Stimulated activated CD4-positive, alpha-beta T cell treated with anti-CD3 and anti-CD28 coated beads, TNF-alpha, amount 100 ng/mL, for 1 hour (primary cell): Measurements from ENCODE around the gene TNFSF9.
A peak's percentile ranks its signal among the peaks of the same experiment; 100 is the strongest.

Experiments
- DNase-seq, 3 donors: peaks; one replicate each; pipeline ENCODE4 v3.0.0-alpha.2; 2020; ENCODE audit warnings: low read depth in 3 of 3, low spot score in 1 of 3

The TNFSF9 gene, protein sequence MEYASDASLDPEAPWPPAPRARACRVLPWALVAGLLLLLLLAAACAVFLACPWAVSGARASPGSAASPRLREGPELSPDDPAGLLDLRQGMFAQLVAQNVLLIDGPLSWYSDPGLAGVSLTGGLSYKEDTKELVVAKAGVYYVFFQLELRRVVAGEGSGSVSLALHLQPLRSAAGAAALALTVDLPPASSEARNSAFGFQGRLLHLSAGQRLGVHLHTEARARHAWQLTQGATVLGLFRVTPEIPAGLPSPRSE

DNA sequence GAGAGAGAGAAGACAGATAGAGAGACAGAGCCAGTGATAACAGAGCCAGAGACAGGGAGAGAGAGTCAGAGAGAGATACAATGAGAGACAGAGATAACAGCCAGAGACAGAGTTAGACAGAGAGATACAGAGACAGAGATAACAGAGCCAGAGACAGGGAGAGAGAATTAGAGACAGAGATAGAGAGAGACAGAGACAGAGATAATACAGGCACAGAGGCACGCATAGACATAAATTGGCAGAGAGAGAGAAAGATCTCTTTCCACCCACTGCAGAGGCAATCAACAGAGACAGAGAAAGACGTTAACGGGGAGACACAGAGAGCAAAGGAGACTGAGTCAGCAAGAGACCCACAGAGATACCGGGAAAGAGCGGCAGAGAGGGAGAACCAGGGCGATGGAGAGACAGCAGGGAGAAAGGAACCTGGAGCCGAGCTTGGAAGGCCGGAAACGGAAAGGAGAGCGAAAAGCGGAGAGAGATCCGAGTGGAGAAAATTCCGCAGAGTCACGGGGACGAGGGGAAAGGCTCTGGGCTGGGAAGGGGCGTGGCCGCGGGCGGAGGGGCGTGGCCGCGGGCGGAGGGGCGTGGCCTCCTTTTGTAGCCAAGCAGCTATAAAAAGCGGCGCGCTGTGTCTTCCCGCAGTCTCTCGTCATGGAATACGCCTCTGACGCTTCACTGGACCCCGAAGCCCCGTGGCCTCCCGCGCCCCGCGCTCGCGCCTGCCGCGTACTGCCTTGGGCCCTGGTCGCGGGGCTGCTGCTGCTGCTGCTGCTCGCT, at the start of gene TNFSF9:
Gene TNFSF9, plus strand, starts transcription at position 641 of the 777 bp plus-strand sequence. Its CDS starts 11 bp downstream, at position 652.
- peak; percentile 54 to 82 (median 64) for DNase-seq

DNA sequence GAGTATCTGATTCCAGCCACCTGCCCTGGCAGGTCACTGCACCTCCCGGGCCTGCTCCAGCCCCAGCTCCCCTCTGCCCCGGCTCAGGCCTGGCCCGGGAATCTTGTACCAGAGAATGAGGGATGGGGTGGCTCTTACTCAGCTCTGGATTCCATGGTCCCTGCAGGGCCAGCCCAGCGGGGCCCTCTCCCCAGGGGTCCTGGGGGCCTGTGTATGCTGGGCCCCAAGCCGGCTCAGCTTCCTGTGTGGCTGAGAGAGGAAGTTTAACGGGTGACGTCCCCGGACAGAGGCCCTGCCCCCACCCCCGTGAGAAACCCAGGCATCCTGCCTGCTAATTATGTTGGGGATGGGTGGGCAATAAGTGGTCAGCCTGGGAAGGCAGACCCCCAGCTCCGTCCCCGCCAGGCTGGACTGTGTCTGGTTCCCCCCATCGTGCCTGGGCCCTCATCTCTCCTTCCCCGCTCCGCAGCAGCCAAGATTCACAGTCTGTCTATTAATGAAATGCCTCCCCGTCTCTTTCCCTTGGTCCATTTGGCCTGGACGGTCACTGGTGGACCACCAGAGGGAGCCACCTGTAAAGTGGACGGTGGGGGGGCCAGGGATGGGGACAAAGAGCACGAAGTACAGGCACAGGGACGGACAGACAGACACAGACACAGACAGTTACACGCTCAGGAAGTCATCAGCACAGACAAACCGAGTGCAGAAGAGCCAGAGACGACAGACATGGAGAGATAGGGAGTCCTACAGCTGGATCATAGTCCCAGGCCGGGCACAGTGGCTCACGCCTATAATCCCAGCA, 49.1 kb upstream of the TNFSF9 start, which contains the start of gene DENND1C:
Gene DENND1C, minus strand, starts transcription at position 247 of the 802 bp plus-strand sequence. Its CDS starts 92 bp downstream, at position 155.
- peak; percentile 26 to 52 (median 48) for DNase-seq

DNA sequence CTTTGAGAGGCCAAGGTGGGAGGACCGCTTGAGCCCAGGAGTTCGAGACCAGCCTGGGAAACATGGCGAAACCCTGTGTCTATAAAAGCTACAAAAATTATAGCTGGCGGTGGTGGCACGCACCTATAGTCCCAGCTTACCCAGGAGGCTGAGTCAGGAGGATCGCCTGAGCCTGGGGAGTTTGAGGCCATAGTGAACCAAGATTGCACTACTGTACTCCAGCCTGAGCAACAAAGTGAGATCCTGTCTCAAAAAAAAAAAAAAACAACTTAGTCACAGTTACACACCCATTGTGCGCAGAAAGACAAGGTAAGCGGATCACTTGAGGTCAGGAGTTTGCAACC, 48.5 kb upstream of the TNFSF9 start:
- no peak for DNase-seq

DNA sequence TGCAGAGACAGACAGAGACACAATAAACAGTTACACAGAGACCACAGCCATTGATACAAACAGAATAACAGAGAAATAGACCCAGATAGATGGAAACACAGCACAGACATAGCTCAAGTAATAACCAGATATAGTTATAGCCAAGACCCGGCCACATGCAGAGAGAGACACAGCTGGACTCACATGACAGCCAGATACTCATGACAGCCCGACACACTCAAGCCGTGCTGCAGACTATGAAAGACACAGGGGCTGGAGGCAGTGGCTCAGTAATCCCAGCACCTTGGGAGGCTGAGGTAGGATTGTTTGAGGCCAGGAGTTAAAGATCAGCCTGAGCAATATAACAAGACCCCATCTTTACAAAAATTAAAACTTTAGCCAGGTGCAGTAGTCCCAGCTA, 47.6 kb upstream of the TNFSF9 start:
- DNase-seq = no peak

DNA sequence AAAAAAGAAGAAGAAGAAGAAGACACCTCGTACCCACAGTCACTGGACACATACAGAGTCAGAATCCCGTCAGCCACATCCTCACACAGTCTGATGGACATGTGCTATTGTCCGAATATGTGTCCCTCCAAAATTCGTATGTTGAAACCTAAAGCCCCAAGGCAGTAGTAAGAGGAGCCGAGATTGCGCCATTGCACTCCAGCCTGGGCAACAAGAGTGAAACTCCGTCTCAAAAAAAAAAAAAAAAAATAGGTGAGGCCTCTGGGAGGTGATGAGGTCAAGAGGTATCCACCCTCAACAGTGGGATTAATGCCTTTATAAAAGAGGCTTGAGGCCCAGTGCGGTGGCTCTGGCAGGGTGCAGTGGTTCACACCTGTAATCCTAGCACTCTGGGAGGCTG, 46.6 kb upstream of the TNFSF9 start:
- no peak for DNase-seq

DNA sequence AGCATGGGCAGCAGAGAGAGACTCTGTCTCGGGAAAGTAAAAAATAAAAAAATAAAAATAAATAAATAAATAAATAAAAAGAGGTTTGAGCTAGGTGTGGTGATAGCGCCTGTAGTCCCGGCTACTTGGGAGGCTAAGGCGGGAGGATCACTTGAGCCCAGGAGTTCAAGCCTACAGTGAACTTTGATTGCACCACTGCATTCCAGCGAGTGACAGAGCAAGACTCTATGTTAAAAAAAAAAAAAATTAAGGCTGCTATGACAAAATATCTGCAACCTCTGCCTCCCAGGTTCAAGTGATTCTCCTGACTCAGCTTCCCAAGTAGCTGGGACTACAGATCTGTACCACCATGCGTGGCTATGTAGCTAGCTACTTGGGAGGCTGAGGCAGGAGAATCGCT, 46.0 kb upstream of the TNFSF9 start:
- no peak for DNase-seq

DNA sequence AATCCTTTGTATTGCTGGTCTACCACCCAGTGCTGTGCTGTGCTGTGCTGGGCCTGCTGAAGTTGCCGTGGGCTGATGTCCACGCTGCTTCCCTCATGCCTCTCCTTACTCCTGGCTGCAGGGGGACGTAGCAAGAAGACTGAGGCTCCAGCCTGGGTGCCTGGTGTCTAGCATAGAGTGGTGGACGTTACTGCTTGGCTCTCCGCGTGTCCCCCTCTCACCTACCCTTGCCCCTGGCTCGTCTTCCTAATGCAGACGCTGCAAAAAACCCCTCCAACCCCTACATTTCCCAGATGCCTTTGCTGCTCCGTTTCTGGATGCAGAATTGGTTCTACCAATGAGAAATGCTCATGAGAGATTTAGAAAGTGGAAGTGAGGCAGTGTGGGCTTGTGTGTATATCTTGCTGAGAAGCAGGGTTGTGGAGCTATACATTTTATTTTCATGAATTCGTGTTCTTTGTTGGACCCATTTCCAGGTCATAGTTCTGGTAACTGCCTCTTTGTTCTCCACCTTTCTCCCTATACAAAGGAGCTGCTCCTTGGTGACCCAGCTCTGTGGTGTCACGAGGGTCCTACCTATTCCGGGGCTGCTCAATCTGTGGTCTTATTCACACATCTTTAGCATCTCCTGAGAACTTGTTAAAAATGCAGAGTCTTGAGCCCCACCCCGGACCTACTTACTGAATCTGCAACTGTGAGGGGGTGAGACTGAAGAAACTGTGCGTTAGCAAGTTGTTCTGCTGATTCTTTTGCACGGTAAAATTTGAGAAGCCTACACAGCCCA, 41.4 kb upstream of the TNFSF9 start:
- no peak for DNase-seq

DNA sequence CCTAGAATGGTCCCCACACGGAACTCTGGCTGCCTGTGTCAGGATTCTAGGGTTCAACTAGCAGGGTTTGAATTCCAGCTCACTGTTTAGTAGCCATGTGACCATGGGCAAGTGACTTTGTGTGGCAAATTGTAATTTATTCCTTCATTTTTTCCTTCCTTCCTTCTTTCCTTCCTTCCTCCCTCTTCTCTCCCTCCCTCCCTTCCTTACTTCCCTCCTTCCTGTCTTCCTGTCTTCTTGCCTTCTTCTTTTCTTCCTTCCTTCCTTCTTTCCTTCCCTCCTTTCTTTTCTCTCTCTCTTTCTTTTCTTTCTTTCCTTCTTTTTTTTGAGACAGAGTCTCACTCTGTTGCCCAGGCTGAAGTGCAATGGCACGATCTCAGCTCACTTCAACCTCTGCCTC, 40.7 kb upstream of the TNFSF9 start:
- no peak for DNase-seq

DNA sequence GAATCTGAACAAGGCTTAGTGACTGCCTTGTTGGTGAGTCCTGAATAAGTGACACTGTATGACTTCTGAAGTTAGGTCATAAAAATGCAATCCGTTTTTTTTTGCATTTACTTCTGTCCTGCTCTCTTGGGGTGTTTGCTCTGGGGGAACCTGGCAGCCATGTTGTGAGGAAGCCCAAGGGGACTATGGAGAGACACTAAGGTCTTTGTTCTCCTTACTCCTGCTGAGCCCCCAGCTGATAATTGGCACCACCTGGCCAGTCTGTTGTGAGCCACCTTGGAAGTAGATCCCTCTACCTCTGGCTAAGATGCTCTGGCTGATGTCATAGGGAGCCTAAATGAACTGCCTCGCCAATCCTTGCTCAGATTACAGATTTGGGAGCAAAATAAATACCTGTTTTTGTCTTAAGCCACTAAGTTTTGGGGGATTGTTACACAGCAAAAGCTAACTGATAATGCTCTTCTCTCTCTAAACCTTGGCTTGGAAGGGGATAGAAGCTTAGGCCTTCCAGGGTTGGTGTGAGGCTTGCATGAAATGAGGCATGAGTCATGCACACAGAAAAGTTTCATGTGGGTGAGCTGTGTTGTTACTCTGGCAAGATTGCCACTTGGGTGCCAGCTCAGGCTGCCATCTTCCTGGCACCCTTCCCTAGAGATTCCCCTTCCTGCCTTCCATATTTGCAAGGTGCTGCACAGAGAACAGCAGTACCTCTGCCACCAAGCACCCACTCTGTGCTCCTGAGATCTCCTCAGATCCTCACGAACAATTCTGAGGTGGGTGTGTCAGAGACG, 38.8 kb upstream of the TNFSF9 start:
- no peak for DNase-seq

DNA sequence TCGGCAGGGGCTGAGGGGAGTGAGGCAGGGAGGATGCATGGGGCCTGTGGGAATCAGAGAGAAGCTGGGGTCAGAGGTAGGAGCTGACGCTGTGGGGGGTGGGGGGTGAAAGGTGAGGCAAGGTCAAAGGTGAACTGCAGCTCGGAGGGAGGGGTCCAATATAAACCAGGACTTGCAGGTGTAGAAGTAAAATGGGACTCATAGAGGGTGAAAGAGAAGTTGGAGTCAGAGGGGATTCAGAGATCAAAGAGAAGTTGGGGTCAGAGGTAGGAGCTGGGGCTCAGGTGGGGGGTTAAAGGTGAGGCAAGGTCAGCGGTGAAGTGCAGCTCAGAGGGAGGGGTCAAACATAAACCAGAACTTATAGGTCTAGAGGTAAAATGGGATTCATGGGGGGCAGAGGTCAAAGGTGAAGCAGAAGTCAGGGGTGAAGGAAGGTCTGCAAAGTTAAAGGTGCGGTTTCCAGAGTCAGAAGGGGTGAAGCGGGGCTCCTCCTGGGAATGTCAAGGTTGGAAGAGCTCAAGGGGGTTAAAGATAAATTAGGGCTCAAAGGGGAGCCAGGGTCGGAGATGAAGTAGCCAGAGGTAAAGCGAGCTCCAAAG, 36.3 kb upstream of the TNFSF9 start:
- no peak for DNase-seq

DNA sequence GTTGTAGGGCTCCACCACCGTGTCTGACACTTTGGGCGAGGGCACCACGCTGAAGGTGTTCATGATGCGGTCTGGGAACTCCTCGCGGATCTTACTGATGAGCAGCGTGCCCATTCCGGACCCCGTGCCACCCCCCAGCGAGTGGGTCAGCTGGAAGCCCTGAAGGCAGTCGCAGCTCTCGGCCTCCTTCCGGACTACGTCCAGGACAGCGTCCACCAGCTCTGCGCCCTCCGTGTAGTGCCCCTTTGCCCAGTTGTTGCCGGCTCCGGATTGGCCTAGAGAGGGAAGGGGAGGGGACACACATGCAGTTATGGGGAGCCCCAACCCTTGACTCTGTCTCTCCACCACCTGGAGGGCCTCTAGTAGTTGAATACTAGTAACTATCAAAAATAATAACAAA, 34.9 kb upstream of the TNFSF9 start:
- no peak for DNase-seq

DNA sequence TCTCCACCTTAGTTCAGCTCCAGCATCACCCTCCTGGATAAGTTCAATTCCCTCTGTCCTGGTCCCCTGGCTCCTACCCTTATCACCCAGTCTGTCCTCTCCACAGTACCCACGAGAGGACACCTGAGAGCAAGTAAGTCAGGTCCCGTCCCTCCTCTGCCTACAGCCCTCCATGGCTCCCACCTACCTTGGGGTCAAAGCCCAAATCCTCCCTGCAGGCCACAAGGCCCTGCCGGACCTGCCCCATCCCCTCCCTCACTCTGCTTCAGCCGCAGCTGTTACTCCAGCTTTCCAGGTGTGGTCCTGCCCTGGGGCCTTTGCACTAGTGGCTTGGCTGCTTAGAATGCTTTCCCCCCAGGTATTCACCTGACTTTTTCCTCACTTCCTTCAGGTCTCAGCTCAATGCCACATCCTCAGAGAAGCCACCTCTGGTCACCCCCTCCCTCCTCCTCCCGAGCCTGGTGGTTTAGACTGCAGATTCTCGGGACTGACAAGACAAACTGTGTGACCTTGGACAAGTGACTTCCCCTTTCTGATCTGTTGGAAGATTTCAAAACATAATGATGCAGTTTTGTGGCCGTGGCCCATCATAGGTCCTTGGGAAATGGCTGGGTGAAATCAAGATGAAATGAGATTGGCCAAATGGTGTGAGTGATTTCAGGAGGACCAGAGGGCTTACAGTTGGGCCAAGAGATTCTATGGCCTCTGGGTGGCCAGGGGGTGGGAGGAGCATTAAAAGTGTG, 32.4 kb upstream of the TNFSF9 start:
- no peak for DNase-seq

DNA sequence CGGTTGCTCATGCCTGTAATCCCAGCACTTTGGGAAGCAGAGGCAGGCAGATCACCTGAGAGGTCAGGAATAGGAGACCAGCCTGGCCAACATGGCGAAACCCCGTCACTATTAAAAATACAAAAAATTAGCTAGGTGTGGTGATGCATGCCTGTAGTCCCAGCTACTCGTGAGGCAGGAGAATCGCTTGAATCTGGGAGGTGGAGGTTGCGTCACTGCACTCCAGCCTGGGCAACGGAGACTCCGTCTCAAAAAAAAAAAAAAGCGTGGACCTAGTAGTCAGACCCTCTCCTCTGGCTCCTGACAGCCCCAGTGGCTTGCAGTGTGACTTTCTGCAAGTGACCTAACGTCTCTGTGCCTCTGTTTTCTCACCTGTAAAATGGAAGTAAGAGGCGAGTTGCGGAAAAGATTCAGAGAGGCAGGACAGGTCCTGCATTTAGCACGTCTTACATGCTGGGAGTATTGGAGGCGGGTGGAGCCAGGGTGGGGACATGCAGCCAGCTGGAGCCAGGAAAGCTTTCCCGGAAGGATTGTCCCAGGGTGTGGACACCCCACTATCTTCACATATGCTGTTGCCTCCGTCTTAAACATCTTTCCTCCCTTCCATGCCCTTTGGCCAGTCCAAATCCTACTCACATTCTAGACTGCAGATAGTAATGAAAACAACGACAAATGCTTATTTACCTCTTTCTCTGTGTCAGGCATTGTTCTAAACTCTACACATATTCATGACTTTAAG, 31.6 kb upstream of the TNFSF9 start:
- DNase-seq = no peak

DNA sequence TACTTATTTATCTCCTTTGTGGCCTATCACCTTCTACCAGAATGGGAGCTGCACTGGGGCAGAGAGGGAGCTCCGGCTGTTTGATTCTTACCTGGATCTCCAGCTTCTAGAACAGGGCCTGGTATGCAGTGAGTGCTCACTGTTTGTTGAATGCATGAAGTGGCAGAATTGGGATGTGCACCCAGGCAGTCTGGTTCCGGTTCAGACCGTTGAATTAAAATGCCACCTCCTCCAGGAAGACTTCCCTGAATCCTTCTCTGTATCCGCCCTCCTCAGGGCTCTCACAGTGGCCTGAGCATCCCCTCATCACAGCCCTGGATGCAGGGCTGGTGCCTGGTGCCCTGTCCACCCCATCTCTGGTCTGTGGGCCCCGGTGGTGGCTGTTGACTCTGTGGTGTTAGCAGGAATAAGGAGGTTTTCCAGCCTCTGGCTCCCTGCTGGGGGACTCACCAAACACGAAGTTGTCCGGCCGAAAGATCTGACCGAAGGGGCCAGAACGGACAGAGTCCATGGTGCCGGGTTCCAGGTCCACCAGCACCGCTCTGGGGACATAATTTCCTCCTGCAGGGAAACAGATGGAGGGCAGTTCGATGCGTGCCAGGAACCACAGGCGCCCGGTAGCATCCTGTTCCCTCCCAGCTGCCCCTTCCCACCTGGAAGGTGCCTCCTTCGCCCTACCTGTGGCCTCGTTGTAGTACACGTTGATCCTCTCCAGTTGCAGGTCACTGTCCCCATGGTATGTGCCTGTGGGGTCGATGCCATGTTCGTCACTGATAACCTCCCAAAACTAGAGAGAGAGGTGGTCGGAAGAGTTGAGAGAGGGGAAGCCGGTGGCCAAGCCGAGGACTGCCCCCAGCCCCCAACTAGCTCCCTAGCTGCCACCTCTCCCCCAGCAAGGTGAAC, 29.7 kb upstream of the TNFSF9 start:
- DNase-seq = no peak

DNA sequence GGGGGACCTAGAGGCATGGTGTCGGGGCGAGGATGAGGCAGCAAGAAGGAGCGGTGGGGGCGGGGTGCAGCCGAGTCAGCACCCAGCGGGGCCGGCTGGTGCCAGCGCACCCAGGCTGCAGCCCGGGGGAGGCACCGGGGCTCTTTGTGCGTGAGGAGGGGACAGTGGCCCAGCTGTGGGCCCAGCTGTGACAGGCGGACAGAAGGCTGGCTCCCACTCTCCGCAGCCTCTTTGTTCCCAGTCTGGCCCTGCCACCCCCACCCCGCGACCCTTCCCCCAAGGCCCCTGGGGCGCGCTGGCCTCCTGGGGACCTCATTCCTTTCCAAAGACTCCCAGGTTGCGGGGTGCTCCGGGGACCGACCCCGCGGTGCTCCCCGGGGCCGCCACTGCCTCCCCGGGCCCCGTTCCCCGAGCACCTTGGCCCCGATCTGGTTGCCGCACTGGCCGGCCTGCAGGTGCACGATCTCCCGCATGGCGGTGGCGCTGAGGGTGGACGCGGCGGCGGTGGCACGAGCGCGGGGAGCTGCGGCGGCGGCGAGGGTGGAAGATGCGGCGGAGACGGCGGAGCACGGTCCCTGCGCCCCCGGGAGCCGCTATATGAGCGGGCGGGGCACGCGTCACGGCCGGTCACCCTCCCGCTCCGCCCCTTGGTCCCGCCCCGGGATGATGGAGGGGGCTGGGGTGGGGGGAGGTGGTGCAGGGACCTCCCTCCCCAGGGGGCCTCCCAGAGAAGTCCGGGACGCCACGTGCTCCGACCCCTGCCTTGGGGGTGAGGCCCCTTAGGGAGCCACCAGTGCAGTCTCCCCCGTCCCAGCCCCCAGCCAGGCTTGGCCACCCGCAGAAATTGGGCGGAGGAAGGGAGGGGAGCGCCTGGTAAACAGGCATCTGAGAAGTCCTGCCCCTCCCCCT, 28.8 kb upstream of the TNFSF9 start, which contains the start of gene TUBB4A:
Gene TUBB4A, minus strand, starts transcription at position 570 of the 909 bp plus-strand sequence. Its CDS starts 97 bp downstream, at position 473.
- DNase-seq = peak in 1 of 3 donors; percentile 37
